GM19468 (cell line): ENCODE data around the gene MTNR1A.

Source experiments
- ATAC-seq: cut with Tn5 transposase; IDR thresholded peaks from one replicate; pipeline ENCODE4 v1.9.1; 2021; ENCODE audit warnings: mild to moderate bottlenecking, moderate library complexity, moderate number of reproducible peaks; ENCODE audit not compliant: unreplicated experiment; ENCODE audit errors: extremely low read depth

MTNR1A gene

GRCh38 chr4:186554914-186555827, at the start of gene MTNR1A:
Gene MTNR1A (minus strand): TSS chr4:186555567. CDS start chr4:186555365, 202 bp downstream.
- ATAC-seq, result no peak

- no peak for ATAC-seq
Observed at GRCh38 chr4:186604124-186604807, 48.9 kb upstream of the MTNR1A start.

GRCh38 chr4:186602978-186603377, 47.6 kb upstream of the MTNR1A start:
- ATAC-seq, result no peak

DNA sequence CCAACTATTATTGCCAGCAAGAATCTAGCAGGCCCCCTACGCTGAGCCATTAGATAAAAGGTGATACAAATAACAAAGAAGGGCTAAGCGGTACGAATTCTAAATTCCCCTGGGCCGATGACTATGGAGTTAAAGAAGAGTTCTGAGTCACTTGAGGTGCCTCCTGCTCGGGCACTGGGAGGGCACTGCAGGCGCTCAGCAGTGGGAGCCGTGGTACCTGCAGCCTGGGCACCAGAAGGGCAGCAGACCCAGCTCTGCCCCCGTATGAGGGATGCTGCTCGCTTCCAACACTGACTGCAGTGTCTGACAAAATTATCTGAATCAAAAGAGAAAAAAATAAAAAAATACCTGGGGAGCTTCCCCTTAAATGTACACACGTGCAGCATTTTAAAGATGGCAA, 44.1 kb upstream of the MTNR1A start:
- no peak for ATAC-seq

DNA sequence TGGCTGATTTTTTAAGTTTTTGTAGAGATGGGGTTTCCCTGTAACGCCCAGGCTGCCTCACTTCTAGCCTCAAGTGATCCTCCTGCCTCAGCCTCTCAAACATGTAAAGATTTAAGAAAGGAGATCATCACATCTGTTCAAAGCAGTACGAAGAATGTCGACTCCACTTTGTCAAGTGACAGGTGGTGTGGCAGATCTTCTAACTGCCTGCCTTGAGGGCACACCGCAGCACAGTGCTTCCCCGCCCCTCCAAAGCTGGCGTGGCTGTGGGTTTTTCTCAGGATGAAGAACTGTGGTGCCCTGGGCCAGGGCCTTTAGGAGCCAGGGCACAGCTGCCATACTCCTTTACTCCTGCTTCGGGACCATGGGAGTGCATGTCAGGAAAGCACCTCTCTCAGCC, 43.3 kb upstream of the MTNR1A start:
- ATAC-seq, result no peak

GRCh38 chr4:186596850-186597390, 41.6 kb upstream of the MTNR1A start:
- no peak for ATAC-seq

DNA sequence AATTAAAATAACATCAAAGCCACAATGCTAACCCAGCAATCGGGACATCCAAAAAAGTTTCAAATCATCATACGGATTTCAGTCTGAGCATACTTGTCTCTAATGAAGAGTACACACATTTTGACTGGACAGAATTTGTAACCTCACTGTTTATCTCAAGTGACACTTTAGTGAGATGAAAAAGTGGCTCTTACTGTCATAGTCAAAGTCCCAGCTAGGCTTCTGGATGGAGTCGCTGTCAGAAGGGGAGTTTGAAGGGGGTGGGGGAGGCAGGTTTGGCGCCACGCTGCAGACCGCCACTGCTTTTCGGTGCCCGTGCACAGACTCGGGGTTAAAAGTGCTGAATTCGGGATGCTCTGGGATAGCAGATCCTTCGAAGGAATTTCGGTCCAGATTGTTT, 41.0 kb upstream of the MTNR1A start:
- ATAC-seq, result no peak

- ATAC-seq, result no peak
Observed at GRCh38 chr4:186593587-186593973, 38.2 kb upstream of the MTNR1A start.

DNA sequence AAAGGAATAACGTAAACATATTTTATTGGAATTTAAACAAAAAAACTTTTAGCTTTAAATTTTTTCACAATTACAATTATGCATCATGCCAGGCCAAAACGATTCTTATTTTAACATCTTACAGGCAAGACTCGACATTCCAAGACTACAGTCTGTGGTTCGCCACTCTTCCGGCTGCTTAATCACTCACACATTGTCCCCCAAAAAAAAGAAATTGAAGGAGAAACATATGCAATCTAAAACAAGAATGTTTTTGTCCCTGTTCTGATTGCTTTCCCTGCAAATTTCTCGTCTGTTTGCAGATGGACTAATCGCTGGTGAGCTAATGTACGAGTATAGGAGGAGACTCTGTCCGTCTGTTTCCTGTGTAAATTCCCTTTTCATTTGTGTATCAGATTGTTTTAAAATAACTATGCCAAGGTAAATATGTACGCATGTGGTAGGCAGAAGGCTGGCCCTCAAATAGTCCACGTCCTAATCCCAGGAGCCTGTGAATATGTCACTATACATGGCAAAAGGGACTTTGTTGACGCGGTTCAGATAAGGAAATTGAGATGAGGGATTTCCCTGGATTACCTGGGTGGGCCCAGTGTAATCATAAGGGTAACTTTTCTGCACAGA, 37.7 kb upstream of the MTNR1A start:
- no peak for ATAC-seq

DNA sequence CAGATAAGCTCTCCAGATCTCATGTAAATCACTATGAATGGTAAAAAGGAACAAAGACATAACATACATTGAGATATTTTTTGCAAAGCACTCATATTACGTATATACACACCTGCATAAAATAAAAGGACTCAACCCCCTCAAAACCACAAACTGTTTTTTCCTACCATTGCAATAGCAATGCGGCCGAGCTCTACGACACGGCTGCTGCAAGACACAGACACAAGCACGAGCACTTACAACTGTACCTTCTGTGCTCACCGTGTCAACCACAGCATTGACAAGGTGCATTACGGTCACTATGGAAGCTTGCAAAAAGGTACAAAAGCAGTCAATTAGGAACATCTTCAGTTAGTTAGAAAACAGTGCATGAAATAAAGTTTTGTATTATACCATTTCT, 37.1 kb upstream of the MTNR1A start:
- ATAC-seq, result no peak

DNA sequence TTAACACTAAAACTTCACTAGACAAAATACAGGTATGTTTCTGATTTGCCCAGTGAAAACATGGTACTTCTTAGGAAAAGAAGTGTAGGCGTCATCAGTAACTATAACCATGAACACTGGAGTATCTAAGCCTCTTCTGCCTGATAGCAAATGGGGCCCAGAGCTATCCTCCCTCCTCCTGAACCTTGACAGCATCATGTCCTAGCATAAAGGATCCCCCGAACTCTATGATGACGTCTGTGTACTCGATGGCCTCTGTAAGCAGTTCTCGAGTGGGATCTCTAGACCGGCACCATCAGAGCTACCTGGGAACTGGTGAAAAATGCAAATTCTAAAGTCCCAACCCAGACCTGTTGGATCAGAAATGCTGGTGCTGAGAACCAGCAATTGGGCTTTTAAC, 36.3 kb upstream of the MTNR1A start:
- ATAC-seq, result no peak

DNA sequence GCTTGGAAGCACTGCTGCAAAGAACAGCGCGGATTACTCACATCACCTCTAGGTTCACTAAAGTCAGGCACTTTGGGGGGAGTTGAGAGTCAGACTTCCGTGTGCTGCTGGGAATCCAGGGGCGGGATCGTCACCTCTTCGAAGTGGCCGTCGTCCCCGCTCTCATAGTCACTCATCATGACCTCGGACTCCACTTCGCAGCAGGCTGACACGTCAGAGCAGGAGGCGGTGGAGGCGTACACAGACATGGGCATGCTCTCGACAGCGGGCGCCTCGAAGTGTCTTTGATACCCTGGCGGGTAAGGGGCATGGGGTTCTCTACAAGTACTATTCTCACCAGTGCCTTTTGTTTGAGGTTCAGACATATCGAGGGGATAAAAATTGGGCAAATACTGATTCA, 33.1 kb upstream of the MTNR1A start:
- ATAC-seq, result no peak

GRCh38 chr4:186587416-186588018, 32.1 kb upstream of the MTNR1A start:
- ATAC-seq, result peak; percentile 76

GRCh38 chr4:186586205-186586604, 30.8 kb upstream of the MTNR1A start:
- ATAC-seq, result no peak

GRCh38 chr4:186584912-186585311, 29.5 kb upstream of the MTNR1A start:
- ATAC-seq, result no peak

DNA sequence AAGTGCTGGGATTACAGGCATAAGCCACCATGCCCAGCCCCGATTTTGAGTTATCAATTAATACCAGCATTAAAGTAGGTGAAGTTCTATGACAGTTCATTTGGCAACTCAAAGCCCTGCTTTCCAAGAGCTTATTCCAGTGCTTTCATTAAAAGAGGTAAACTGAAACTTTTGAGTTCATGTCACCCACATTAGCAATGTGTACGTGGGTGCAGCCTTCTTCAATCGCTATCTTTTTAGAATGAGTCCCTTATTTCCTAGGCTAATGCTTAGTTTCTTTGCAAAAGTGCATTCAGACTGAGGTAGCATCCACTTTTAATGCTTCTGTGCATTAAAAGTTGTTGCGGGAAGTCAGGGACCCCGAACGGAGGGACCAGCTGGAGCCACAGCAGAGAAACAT, 26.1 kb upstream of the MTNR1A start:
- ATAC-seq, result no peak

DNA sequence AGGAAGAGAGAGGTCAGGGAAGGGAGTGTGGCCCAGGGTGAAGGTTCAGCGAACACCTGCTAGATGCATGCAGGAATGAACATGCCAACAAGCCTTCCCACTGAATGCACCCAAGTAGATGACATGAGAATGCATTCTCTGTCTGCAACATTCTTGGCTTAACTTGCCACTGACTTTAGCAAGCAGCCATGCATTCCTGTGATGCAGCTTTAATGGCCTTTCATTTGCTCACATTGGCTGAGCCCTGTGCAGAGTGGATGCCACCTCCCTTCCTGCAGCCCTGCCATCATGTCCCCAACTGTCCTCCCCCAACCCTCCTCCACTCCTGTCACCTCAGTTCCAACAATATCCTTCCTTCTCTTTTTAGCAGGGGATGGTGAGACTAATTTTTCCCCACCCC, 25.3 kb upstream of the MTNR1A start:
- ATAC-seq, result no peak

DNA sequence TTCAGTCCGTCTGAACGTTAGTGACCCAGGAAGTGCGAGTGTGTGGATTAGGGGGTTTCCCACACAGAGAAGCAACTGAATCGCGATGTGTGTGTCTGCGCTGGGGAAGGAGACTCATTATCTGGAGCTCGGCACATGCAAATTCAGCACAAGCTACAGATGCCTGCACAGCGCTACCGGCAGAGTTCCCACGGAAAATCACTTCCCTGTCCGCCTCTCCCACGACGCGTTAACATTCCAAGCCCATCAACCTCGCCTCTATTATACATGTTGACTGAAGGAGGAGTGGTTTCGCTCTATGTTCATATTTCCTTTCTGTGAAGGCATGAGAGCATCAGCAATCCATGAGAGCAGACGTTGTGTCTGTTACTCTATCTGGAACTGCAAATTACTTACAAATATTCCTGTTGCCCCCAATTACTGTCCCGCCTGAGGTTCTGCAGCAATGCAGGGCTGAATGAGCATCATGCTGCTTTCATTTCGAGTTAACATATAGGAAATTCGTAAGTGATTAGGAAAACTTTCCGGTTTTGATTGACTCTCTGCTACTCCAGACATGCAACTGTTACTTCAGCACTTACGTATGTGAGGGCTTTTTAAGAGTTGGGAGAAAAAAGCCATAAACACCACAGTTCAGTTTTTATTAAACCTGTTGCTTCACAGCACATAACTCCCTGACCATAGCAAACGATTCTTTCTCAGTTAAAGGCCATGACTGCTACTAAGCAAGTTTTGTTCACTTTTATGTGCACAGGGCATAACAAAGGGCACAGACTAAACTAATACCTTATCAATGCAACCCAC, 15.0 kb upstream of the MTNR1A start:
- no peak for ATAC-seq

DNA sequence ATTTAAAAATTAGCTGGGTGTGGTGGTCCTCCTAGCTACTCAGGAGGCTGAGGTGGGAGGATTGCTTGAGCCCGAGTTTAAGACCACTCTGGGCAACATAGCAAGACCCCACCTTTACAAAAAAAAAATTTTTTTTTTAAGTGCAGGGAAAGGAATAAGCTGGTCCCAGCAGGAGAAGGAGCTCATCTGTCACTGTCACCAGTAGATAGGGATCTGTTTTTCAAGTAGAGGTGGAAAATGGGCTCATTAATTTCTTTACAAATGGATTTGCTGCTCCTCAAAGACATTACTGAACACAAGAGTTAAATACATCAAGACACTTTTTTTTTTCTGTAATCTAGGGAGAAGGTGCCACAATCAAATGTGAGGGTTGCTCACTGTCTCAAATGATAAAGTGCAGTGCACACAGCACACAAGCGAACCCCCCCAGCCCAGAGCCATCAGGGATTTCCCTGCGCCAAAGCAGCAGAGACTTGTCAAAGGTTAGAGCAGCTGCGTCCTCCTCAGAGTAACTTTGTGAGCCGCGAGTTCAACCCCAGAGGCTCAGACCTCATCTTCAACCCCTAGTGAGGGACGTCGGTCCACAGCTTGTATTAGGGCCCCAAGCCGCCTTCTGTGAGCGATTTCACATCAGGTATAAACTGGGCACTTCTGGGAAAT, 14.3 kb upstream of the MTNR1A start:
- no peak for ATAC-seq
